GM12864 (cell line): ENCODE data around the gene PCDHGA10.
"Not testable (repeated sequence)": the region's sequence is repeated elsewhere in the genome, so short reads cannot be mapped to it uniquely, and the experiment has no call there.

ENCODE experiments used
- DNase-seq: peaks from one replicate; pipeline ENCODE4 v3.0.0-alpha.2; 2011; ENCODE audit warnings: low read depth
- H3K4me3 ChIP-seq: 2 replicates; pipeline ENCODE4 v1.5.1; 2011; ENCODE audit warnings: mild to moderate bottlenecking, low read depth, low read length, control low read depth
- TF ChIP-seq, protein P1 (sequence below): IDR thresholded peaks from 2 replicates; pipeline ENCODE4 v1.5.1; 2011; ENCODE audit warnings: low read depth, mild to moderate bottlenecking, moderate library complexity, low read length, control low read depth, inconsistent platforms; ENCODE audit errors: missing control alignments

The PCDHGA10 gene

GRCh38 chr5:141398608-141399007 lies 14.2 kb upstream of the PCDHGA10 start:
- no peak for DNase-seq
- H3K4me3 ChIP-seq: no peak overlapping the region; the same call in 1 of the 2 replicates
- TF ChIP-seq, protein P1, sequence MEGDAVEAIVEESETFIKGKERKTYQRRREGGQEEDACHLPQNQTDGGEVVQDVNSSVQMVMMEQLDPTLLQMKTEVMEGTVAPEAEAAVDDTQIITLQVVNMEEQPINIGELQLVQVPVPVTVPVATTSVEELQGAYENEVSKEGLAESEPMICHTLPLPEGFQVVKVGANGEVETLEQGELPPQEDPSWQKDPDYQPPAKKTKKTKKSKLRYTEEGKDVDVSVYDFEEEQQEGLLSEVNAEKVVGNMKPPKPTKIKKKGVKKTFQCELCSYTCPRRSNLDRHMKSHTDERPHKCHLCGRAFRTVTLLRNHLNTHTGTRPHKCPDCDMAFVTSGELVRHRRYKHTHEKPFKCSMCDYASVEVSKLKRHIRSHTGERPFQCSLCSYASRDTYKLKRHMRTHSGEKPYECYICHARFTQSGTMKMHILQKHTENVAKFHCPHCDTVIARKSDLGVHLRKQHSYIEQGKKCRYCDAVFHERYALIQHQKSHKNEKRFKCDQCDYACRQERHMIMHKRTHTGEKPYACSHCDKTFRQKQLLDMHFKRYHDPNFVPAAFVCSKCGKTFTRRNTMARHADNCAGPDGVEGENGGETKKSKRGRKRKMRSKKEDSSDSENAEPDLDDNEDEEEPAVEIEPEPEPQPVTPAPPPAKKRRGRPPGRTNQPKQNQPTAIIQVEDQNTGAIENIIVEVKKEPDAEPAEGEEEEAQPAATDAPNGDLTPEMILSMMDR: no peak

- H3K4me3 ChIP-seq: no peak overlapping the region
Observed at GRCh38 chr5:141399555-141400258, 13.1 kb upstream of the PCDHGA10 start.

DNA sequence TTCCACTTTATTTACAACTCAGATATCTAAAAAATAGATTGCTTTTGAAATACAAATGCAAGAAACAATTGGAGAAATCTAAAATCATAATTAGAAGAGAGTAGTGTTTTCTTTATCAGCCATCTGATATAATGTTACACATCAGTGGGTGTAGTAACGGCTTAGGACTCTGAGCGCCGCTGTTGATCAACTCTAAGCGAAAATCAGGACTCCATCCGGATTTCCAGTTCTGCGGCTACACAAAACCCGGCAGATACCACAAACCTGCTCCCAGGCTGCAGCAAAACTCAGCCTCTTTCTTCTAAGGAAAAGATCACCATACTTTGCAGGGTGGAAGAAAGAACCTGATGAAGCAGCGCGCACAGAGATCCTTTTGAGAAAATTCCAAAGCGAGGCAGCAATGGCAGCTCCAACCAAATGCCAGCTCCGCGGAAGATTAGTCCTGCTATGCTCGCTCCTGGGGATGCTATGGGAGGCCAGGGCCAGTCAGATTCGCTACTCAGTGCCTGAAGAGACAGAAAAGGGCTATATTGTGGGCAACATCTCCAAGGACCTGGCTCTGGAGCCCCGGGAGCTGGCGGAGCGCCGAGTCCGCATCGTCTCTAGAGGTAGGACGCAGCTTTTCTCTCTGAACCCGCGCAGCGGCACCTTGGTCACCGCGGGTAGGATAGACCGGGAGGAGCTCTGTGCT lies 10.1 kb upstream of the PCDHGA10 start, which contains the start of gene PCDHGA9:
Gene PCDHGA9, plus strand, starts transcription at position 226 of the 691 bp plus-strand sequence. Its CDS starts 175 bp downstream, at position 401.
- TF ChIP-seq, protein P1: peak; percentile 54
- peak within 1 kb of the TSS; percentile 0; the same call in 1 of the 2 replicates for H3K4me3 ChIP-seq
- no peak for DNase-seq

More at GRCh38 chr5:141399555-141400258, 13.1 kb upstream of the PCDHGA10 start:
- no peak for DNase-seq
- TF ChIP-seq, protein P1: no peak

- no peak for DNase-seq
- TF ChIP-seq, protein P1: no peak
- no peak overlapping the region for H3K4me3 ChIP-seq
Observed at GRCh38 chr5:141403387-141403786, 9.4 kb upstream of the PCDHGA10 start.

- peak within 1 kb of the TSS; percentile 62 for H3K4me3 ChIP-seq
- DNase-seq: not testable (repeated sequence)
- TF ChIP-seq, protein P1: peak; percentile 91
Observed at GRCh38 chr5:141407790-141408505, 4.8 kb upstream of the PCDHGA10 start, which contains the start of gene PCDHGB6. TSS of gene PCDHGB6 (plus strand) at chr5:141408021. CDS start at chr5:141408203, 182 bp downstream.

GRCh38 chr5:141409598-141410306 lies 3.0 kb upstream of the PCDHGA10 start:
- TF ChIP-seq, protein P1: no peak
- no peak overlapping the region for H3K4me3 ChIP-seq
- DNase-seq: no peak
